Measurements from ENCODE around the gene NGF. TPM values are rescaled to one million over a fixed set of nuclear protein-coding genes. Genes with fewer than 3 reads are reported as not detected.

The NGF gene
- total and polyA plus RNA-seq, 2 donors (not counting 1 experiment from before 2014, with no cell fraction given): not detected

DNA sequence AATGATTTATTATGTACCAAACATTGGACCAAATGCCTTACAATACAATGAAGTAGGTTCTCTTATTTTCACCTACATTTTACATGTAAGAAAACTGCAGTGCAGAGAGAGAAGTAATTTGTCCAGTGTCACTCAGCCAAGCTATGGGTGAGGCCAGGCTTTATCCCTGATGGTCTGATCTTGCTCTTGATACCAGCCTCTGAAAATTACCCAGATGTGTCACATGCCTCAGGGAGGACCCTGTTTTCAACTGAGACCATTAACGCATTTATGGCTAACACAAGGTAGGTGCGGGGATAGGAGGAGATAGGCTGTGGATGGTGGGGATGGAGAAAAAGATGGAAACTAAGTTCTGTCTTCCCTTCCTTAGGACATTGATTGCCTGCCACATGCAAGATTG, 56.9 kb downstream of the NGF start:
- Mint-ChIP-seq H3K9me3 (ENCODE audit: insufficient read depth) (peaks cover 4% of the 10 kb centered on the region), H3K4me3 (no peak overlapping the region), H3K27me3 (peaks cover 4% of the 10 kb centered on the region), H3K4me1 (no peaks in the 10 kb centered on the region), H3K27ac (no peak overlapping the region)
- no peaks in the 10 kb centered on the region for H3K36me3 ChIP-seq (replicated peaks in 1 of 2; ENCODE audit: control extremely low read depth in 1 of 2, control insufficient read depth in 1 of 2, extremely low read depth in 1 of 2, insufficient read depth in 2 of 2, low read length in 1 of 2)
- H4K20me1 ChIP-seq (ENCODE audit: control insufficient read depth, insufficient read depth, low read length, poor library complexity, severe bottlenecking): no peaks in the 10 kb centered on the region
- H3K4me1 ChIP-seq (ENCODE audit: control insufficient read depth in 2 of 2, insufficient read depth in 2 of 2, low read length in 2 of 2): no peaks in the 10 kb centered on the region
- no peaks in the 10 kb centered on the region for H3K27me3 ChIP-seq (replicated peaks in 1 of 4; ENCODE audit: control extremely low read depth in 1 of 4, control insufficient read depth in 3 of 4, insufficient read depth in 4 of 4, low read length in 3 of 4)
- H2AFZ ChIP-seq (ENCODE audit: insufficient read depth, low read depth, low read length, poor library complexity, severe bottlenecking): no peak overlapping the region
- H3K4me3 ChIP-seq (ENCODE audit: control extremely low read depth in 1 of 5, extremely low read depth in 1 of 5, insufficient read depth in 1 of 5, low read depth in 2 of 5, low read length in 4 of 5): no peak overlapping the region
- no peak overlapping the region for H3K4me2 ChIP-seq (replicated peaks; ENCODE audit: low read depth, low read length, poor library complexity, severe bottlenecking)
- CTCF ChIA-PET: no interaction called here
- no peak overlapping the region for H3K9ac ChIP-seq (ENCODE audit: low read length)
- no peaks in the 10 kb centered on the region for H3K9me3 ChIP-seq (ENCODE audit: control extremely low read depth in 1 of 3, control insufficient read depth in 2 of 3, insufficient read depth in 1 of 3, low read length in 2 of 3)
- intact Hi-C loops (cut with micrococcal nuclease): no loop called here
- DNase-seq: no peak
- POLR2A ChIA-PET: no interaction called here
- ATAC-seq (ENCODE audit: low read depth): no peak
- no peak overlapping the region for H3K27ac ChIP-seq (ENCODE audit: low read length in 2 of 2)
- TF ChIP-seq EZH2 (IDR thresholded peaks at IDR 0.05; ENCODE audit: borderline replicate concordance, insufficient read depth, low read depth, low read length, poor library complexity, severe bottlenecking): no peak
- TF ChIP-seq, protein P1, sequence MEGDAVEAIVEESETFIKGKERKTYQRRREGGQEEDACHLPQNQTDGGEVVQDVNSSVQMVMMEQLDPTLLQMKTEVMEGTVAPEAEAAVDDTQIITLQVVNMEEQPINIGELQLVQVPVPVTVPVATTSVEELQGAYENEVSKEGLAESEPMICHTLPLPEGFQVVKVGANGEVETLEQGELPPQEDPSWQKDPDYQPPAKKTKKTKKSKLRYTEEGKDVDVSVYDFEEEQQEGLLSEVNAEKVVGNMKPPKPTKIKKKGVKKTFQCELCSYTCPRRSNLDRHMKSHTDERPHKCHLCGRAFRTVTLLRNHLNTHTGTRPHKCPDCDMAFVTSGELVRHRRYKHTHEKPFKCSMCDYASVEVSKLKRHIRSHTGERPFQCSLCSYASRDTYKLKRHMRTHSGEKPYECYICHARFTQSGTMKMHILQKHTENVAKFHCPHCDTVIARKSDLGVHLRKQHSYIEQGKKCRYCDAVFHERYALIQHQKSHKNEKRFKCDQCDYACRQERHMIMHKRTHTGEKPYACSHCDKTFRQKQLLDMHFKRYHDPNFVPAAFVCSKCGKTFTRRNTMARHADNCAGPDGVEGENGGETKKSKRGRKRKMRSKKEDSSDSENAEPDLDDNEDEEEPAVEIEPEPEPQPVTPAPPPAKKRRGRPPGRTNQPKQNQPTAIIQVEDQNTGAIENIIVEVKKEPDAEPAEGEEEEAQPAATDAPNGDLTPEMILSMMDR (IDR thresholded peaks at IDR 0.05): no peak
- H3K79me2 ChIP-seq (ENCODE audit: control insufficient read depth, insufficient read depth, low read length): no peaks in the 10 kb centered on the region
- 100% methylated on average over 1 of the region's 2 CpGs for WGBS (ENCODE audit: insufficient coverage)

DNA sequence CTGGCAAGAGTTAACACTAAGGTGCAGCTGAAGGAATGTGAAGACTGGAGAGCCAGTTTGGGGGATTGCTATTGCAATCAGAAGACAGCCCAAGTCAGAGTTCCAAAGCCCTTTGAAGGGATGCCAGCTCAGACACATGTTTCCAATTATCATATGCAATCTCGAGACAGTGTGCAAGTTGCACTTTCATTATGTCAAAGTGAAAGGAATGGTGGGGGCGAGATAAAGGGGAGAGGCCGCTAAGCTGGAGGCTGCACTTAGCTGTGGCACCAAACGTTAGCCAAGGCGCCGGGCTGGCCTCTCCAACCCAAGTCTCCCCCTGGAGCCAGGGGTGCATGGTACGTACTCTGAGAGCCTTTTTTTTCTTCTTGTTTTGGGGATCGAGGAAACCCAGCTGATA, 58.0 kb downstream of the NGF start:
- intact Hi-C loops (cut with micrococcal nuclease): no loop called here

More for the DNA sequence above, 58.0 kb downstream of the NGF start:
- WGBS (ENCODE audit: insufficient coverage): 74% methylated on average over 7 of the region's 8 CpGs
- no peak for DNase-seq
- H2AFZ ChIP-seq (ENCODE audit: insufficient read depth, low read depth, low read length, poor library complexity, severe bottlenecking): no peak overlapping the region
- no peak overlapping the region for H3K27ac ChIP-seq (ENCODE audit: low read length in 2 of 2)
- no peaks in the 10 kb centered on the region for H3K36me3 ChIP-seq (replicated peaks in 1 of 2; ENCODE audit: control extremely low read depth in 1 of 2, control insufficient read depth in 1 of 2, extremely low read depth in 1 of 2, insufficient read depth in 2 of 2, low read length in 1 of 2)
- no peaks in the 10 kb centered on the region for H3K79me2 ChIP-seq (ENCODE audit: control insufficient read depth, insufficient read depth, low read length)
- H3K27me3 ChIP-seq (replicated peaks in 1 of 4; ENCODE audit: control extremely low read depth in 1 of 4, control insufficient read depth in 3 of 4, insufficient read depth in 4 of 4, low read length in 3 of 4): no peaks in the 10 kb centered on the region
- Mint-ChIP-seq H3K4me3 (no peak overlapping the region), H3K27ac (no peak overlapping the region), H3K27me3 (peaks cover 4% of the 10 kb centered on the region), H3K9me3 (ENCODE audit: insufficient read depth) (peaks cover 4% of the 10 kb centered on the region), H3K4me1 (no peaks in the 10 kb centered on the region)
- no peak for TF ChIP-seq EZH2 (IDR thresholded peaks at IDR 0.05; ENCODE audit: borderline replicate concordance, insufficient read depth, low read depth, low read length, poor library complexity, severe bottlenecking)
- TF ChIP-seq, protein P1 (IDR thresholded peaks at IDR 0.05): no peak
- H3K4me3 ChIP-seq (ENCODE audit: control extremely low read depth in 1 of 5, extremely low read depth in 1 of 5, insufficient read depth in 1 of 5, low read depth in 2 of 5, low read length in 4 of 5): no peak overlapping the region
- no peak overlapping the region for H3K4me2 ChIP-seq (replicated peaks; ENCODE audit: low read depth, low read length, poor library complexity, severe bottlenecking)
- H3K9ac ChIP-seq (ENCODE audit: low read length): no peak overlapping the region
- POLR2A ChIA-PET: no interaction called here
- no peak for ATAC-seq (ENCODE audit: low read depth)
- H3K9me3 ChIP-seq (ENCODE audit: control extremely low read depth in 1 of 3, control insufficient read depth in 2 of 3, insufficient read depth in 1 of 3, low read length in 2 of 3): no peaks in the 10 kb centered on the region
- H3K4me1 ChIP-seq (ENCODE audit: control insufficient read depth in 2 of 2, insufficient read depth in 2 of 2, low read length in 2 of 2): no peaks in the 10 kb centered on the region
- H4K20me1 ChIP-seq (ENCODE audit: control insufficient read depth, insufficient read depth, low read length, poor library complexity, severe bottlenecking): no peaks in the 10 kb centered on the region
- CTCF ChIA-PET: no interaction called here
